Measurements from ENCODE around the gene PSTPIP1. TPM values are rescaled to one million over a fixed set of nuclear protein-coding genes. Genes with fewer than 3 reads are reported as not detected.

PSTPIP1 gene
- total RNA-seq, 4 donors from 2014 or later, result 2.9 to 8.9 (median 4.0) TPM

DNA sequence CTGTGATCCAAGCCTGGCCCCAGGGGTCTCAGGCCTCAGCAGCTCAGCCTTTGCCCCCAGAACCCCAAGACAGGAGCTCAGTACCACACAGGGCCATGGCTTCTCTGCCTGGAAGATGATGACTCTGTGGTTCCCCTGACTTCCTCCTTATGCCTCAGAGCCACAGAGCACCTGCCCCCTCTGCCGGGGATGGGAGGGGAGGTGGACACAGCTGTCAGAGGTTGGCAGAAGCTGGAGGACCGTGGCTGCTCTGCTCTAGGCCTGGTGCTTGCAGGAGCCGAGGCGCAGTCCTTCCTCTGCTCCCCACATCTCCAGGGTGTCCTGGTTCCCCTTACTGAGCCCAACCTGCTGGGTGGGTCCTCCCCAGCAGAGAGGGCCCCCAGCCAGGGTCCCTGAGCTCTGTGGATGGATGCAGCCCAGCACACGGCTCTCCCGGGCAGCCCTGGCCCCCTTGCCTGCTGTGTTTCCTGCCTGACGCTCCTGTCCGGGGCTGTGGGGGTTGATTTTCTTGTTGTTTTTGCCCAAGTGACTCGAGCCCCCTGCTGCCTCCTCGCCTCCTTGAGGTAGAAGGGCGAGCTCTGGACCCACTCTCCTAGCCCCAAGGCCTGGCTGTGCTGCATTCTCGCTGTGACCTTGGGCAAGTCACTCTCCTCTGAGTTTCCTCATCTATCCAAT, 36.6 kb downstream of the PSTPIP1 start:
- DNase-seq (ENCODE audit: low spot score in 2 of 2), result peak in 1 of 2 donors; percentile 80
- no peak for TF ChIP-seq POLR2A (IDR thresholded peaks at IDR 0.05)
- TF ChIP-seq, protein P1, sequence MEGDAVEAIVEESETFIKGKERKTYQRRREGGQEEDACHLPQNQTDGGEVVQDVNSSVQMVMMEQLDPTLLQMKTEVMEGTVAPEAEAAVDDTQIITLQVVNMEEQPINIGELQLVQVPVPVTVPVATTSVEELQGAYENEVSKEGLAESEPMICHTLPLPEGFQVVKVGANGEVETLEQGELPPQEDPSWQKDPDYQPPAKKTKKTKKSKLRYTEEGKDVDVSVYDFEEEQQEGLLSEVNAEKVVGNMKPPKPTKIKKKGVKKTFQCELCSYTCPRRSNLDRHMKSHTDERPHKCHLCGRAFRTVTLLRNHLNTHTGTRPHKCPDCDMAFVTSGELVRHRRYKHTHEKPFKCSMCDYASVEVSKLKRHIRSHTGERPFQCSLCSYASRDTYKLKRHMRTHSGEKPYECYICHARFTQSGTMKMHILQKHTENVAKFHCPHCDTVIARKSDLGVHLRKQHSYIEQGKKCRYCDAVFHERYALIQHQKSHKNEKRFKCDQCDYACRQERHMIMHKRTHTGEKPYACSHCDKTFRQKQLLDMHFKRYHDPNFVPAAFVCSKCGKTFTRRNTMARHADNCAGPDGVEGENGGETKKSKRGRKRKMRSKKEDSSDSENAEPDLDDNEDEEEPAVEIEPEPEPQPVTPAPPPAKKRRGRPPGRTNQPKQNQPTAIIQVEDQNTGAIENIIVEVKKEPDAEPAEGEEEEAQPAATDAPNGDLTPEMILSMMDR (IDR thresholded peaks at IDR 0.05), result no peak
- WGBS, 2 donors, result 79 to 86% methylated on average over 11 to 12 of the region's 12 CpGs
- intact Hi-C loops (cut with DNase I; ENCODE audit: low total_unique reads), result no loop called here
- H3K4me3 ChIP-seq (ENCODE audit: low read depth, poor library complexity, severe bottlenecking), result no peak overlapping the region

DNA sequence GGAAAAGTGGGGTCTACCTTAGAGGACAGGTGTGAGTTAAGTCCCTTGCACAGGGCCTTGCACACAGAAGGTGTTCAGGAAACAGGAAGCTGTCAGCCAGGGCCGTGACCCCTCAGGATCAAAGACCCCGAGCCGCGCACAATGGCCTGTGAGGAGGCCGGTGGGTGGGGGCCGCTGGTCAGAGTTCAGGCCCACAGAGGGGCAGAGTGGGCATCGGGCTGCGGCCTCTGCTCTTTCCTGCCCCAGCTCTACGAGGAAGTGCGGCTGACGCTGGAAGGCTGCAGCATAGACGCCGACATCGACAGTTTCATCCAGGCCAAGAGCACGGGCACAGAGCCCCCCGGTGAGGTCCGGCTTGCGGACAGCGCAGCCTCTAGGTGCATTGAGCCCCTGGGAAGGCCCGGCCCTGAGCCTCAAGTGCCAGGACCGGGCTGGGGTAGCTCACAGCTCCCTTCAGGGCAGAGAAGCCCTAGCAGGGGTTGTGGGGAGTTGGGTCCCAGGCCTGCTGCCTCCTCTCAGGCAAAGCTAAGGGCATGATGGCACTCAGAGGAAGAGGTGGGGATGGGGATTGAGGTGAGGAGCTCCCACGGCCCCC, 37.2 kb downstream of the PSTPIP1 start:
- no peak overlapping the region for H3K4me3 ChIP-seq (ENCODE audit: low read depth, poor library complexity, severe bottlenecking)
- DNase-seq (ENCODE audit: low spot score in 2 of 2), result peak in 1 of 2 donors; percentile 80
- TF ChIP-seq POLR2A (IDR thresholded peaks at IDR 0.05), result no peak
- TF ChIP-seq, protein P1 (IDR thresholded peaks at IDR 0.05), result no peak
- 82 to 84% methylated on average over 9 to 22 of the region's 22 CpGs for WGBS, 2 donors
- intact Hi-C loops (cut with DNase I; ENCODE audit: low total_unique reads), result no loop called here

DNA sequence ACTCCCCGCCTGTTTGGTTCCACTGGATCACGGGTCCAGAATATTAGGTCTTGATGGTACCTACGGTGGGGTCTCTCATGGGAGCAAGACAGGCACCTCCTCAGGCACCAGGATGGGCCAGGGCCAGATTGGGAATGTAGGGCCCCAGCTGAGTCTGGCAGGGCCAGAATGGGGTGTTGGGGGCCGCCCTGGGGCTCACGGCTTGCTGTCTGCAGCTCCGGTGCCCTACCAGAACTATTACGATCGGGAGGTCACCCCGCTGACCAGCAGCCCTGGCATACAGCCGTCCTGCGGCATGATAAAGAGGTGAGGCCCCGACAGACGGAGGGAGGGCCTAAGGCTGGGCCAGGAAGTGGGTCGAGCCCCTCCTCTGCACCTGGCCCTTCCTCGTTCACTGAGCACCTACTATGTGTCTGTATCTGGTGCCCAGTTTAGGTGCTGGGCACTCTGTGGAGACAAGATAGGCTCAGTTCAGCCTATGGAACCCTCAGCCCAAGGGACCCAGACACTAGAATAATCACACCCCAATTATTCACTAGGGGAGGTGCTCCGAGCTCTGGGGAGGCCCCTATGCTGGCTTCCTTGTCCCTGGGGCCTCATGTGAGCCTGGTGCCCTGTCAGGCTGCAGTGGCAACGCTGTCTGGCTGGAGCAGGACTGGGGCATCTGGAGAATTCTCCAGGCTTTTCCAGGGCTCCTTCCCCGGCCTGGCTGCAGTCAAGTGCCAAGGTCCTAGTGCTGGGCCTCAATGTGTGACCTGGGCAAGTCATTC, 37.9 kb downstream of the PSTPIP1 start:
- DNase-seq (ENCODE audit: low spot score in 2 of 2), result peak in 1 of 2 donors; percentile 81

DNA sequence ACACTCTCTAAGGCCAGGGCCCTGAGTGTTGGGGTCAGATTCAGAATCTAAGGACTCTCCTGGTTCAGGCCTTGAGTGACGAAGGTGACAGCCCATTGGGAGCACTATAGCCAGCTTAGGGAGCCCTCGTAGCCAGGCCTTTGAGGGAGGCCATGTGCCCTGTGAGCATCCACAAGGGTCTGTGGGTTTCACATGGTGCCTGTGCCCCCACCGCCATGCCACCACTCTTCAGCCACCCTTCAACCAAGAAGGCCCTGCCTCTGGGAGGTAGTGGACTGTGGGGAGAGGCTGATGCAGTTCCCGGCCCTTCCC, 38.4 kb downstream of the PSTPIP1 start:
- intact Hi-C loops (cut with DNase I; ENCODE audit: low total_unique reads), result no loop called here
- TF ChIP-seq POLR2A (IDR thresholded peaks at IDR 0.05), result no peak
- TF ChIP-seq, protein P1 (IDR thresholded peaks at IDR 0.05), result no peak
- H3K4me3 ChIP-seq (ENCODE audit: low read depth, poor library complexity, severe bottlenecking), result no peak overlapping the region
- WGBS, 2 donors, result 95 to 96% methylated on average over 4 of the region's 4 CpGs
- no peak for DNase-seq (ENCODE audit: low spot score in 2 of 2)

More for the DNA sequence above, 37.9 kb downstream of the PSTPIP1 start:
- no peak for TF ChIP-seq POLR2A (IDR thresholded peaks at IDR 0.05)
- TF ChIP-seq, protein P1 (IDR thresholded peaks at IDR 0.05), result no peak
- intact Hi-C loops (cut with DNase I; ENCODE audit: low total_unique reads), result no loop called here
- WGBS, 2 donors, result 88 to 92% methylated on average over 16 to 17 of the region's 18 CpGs
- H3K4me3 ChIP-seq (ENCODE audit: low read depth, poor library complexity, severe bottlenecking), result no peak overlapping the region

DNA sequence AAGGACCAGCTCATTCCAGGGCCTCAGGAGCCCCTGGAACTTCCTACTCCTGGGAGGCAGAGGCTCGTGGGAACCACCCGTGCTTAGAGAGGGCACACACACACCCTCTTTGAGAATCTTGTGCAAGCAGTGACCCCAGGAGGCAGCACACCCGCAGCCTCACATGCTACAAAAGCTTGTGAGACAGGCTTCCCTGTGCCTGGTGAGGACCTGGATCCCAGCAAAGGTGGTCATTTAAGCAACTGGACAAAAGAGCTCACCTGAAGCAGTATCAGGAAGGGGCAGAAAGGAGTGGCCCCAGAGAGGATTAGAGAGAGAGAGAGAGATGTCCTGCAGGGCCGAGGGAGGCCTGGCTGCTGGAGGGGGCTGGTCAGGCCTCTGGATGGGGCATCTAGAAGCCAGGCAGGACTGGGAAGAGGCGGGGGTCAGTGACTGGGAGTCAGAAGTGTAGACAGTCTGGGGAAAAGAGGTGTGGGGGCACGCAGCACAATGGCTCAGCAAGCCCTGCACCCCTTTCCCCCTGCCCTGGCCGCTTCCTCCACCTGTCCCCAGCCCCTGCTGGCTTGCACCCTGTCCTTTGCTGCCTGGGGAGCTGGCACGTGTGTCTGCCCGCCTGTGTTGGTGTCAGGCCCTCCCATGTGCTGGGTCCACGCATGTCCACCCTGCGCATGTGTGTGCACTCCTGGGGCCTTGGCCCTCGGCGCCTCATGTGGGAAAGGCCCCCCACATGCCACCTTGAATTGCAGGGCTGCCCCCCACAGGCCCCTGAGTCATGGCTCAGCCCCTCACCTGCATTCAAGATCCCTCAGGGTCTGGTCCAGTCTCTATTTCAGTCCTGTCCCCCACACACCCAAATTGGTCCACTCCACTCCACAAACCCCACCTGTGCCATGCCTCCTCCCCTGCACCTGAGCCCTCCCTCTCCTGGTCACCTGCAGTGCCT, 39.1 kb downstream of the PSTPIP1 start:
- no peak overlapping the region for H3K4me3 ChIP-seq (ENCODE audit: low read depth, poor library complexity, severe bottlenecking)

More for the DNA sequence above, 39.1 kb downstream of the PSTPIP1 start:
- peak in 1 of 2 donors; percentile 80 for DNase-seq (ENCODE audit: low spot score in 2 of 2)
- TF ChIP-seq, protein P1 (IDR thresholded peaks at IDR 0.05), result no peak
- TF ChIP-seq POLR2A (IDR thresholded peaks at IDR 0.05), result no peak
- WGBS, 2 donors, result 81 to 83% methylated on average over 12 to 13 of the region's 13 CpGs
- intact Hi-C loops (cut with DNase I; ENCODE audit: low total_unique reads), result no loop called here

Measured in lower leg skin (tissue), 4 donors.